Caki2 (cell line): ENCODE results near the gene PRRT2. TPM values are rescaled to one million over a fixed set of nuclear protein-coding genes. Genes with fewer than 3 reads are reported as not detected.
A peak's percentile ranks its signal among the peaks of the same experiment; 100 is the strongest.
"Not testable (repeated sequence)": the region's sequence is repeated elsewhere in the genome, so short reads cannot be mapped to it uniquely, and the experiment has no call there.

ENCODE experiments used
- DNase-seq: peaks from one replicate; pipeline ENCODE4 v3.0.0-alpha.2; 2015; ENCODE audit warnings: low read depth
- in situ Hi-C: cut with HindIII; loops from 2 replicates; pipeline ENCODE4 v1.10.0; 2016; ENCODE audit warnings: low sequenced_read_pairs, low pct_unique_long_range_greater_than_20kb, mixed read lengths
- total RNA-seq: library from RNA; depleted of rRNA; stranded (reverse); fragments of >200 nt; shearing (Covaris generic); gene quantifications from 2 replicates; pipeline ENCODE4 v1.2.3, GENCODE V29; 2014; ENCODE audit warnings: low replicate concordance; rRNA removed

The PRRT2 gene
- not detected in 2 replicates for total RNA-seq

DNA sequence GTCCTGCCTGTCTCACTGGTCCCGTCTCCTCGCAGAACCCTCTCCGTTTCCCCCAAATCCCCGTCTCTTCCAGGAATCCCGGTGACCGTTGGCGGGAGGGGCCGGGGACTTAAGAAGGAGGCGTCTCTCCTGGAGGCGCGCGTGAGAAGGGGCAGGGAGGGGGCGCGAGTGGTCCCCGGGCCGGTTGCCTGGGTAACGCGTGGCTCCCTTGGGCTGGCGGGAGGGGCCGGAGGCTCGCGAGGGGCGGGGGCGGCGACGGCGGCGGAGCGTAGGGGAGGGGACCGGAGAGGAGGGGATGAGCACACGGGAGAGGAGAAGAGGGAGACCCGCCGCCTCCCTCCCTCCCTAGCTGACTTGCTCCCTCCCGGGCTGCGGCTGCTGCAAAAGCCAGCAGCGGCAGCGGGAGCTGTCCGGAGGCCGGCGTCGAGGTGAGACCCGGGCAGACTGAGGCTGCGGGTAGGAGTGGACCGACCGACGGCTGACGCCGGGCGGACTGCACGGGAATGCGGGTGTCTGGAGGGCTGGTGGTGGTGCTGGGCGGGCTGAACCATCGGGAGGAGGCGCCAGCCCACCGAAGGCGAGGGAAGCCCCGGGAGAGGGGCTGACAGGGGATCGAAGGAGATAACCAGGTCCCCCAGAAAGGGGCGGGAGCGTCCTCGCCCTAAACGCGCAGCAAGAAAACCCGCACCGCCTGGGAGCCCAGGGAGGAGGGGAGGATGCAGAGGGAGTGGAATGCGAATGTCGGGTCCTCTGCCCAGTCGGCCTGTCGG lies at the start of gene PRRT2:
Gene PRRT2 (plus strand): TSS at position 298 of the 770 bp plus-strand sequence. CDS start 862 bp downstream, outside the sequence.
- in situ Hi-C loops, result no loop called here
- no peak for DNase-seq

DNA sequence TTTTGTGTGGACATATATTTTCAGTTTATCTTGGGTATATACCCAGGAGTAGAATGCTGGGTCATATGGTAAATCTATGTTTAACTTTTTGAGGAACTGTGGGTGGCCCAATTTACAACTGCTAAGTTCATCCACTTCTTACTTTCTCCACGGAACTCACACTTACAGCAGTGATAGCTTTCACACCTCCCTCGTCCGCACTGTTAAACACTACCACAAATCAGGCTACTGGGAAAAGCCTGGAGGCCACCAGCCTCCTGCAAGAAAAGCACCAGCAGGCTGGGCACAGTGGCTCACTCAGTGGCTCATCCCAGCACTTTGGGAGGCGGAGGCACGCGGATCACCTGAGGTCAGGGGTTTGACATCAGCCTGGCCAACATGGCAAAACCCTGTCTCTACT lies 48.7 kb upstream of the PRRT2 start:
- no peak for DNase-seq
- in situ Hi-C loops, result no loop called here

DNA sequence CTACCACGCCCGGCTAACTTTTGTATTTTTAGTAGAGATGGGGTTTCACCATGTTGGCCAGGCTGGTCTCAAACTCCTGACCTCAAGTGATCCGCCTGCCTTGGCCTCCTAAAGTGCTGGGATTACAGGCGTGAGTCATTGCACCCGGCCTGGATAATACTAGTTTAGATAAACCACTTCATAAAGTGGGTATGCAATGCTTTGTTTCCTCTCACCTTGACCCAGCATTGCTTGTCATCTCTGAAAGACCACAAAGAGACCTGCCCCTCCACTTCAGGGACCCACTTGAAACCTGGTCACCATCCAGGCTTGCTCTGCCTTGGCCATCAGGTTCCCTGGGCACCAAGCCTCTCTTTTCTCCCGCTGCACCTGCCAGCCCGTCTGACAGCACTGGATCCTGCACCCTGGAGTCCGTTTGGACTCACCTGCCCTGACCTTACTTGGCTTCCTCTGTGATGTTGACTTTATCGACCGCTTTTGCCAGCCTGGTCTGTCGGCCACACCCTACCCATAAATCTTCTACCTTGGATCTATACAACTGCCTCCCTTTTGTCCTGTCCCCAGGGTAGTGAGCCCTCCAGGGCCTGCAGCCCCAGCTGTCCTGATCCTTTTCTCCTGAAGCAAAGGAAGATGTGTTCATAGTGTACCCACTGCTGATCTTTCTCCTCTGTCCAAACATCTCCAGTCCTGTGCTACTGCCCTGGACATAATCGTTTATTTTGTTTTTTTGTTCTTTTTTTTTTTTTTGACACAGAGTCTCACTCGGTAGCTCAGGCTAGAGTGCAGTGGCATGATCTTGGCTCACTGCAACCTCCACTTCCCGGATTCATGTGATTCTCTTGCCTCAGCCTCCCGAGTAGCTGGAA lies 46.6 kb upstream of the PRRT2 start:
- DNase-seq, result no peak
- in situ Hi-C loops, result no loop called here

DNA sequence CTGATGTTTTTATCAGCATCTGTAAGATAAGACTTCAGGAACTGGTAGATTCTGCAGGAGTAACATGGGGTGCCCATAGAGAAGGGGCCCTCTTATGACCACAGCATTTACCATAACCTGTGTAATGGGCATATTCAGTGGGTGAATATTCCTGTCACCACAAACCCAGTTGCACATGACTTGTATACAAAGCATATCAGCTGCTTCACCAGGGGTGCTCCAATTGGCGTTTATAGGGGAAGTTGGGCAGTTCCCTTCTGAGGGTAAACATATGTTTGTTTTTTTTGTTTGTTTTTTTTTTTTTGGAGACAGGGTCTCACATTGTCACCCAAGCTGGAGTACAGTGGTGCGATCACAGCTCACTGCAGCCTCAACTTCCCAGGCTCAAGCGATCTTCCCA lies 45.4 kb upstream of the PRRT2 start:
- in situ Hi-C loops, result no loop called here
- DNase-seq, result no peak

DNA sequence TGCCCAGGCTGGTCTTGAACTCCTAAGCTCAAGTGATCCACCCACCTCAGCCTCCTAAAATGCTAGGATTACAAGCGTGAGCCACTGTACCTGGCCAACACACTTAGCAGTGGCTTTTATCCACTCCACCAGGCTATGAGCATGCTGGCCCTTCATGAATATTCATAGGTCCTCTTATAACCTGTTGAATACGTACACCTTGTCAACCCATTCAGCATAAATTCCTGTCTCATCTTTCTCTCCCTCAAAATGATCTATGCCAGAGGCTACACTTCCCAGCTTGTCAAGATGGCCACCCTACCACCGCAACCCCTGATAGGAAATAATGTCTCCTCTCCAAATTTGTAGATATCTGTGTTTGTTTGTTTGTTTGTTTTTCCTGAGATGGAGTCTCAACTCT lies 44.9 kb upstream of the PRRT2 start:
- no peak for DNase-seq
- in situ Hi-C loops, result no loop called here

DNA sequence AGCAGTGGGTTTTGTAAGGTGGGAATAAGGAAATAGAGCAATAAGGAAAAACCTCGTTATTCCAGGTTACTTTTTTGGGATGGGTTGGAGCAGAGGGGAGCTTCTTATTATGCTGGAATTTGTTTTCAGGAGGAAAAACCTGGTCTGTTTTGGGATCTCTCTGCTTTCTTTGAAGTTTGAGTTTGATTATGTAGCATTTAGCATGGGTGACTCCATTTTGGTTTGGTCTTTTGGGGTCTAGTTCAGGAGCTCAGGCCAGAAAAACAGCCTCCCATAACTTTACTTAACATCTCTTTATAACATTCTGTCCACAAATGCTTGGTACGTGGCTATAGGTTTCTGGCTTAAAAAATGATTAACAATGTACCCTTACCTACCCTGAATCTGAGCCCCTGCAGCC lies 42.5 kb upstream of the PRRT2 start:
- in situ Hi-C loops, result no loop called here
- DNase-seq, result no peak

DNA sequence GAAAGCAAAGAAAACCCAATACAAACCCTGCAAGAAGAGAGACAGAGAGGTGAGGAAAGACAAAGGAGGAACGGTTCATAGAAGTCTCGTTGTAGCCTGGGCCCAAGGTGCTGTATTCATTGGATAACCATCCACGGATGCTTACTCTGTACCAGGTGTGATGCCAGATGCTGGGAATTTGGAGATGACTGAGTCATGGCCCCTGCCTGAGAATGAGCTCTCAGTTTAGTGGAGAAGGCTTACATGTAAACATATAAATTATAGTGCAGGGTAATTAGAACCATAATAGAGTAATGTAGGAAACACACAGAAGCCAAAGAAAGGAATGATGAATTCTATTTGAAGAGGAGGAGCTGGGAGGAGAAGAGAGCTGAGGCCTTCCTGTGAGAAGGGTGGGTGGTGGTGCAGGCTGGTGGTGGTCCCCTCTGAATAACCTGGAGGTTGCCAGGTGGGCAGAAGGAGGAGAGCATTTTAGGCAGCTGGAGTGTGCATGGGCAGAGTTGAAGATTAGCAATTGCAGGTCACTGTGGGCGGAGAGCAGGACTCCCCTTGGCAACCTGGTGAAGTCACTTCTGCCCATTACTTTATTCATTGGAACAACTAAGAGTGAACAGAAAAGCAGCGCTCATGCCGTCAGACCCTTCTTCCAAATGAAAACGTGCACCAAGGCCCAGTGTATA lies 41.6 kb upstream of the PRRT2 start:
- in situ Hi-C loops, result no loop called here
- no peak for DNase-seq

DNA sequence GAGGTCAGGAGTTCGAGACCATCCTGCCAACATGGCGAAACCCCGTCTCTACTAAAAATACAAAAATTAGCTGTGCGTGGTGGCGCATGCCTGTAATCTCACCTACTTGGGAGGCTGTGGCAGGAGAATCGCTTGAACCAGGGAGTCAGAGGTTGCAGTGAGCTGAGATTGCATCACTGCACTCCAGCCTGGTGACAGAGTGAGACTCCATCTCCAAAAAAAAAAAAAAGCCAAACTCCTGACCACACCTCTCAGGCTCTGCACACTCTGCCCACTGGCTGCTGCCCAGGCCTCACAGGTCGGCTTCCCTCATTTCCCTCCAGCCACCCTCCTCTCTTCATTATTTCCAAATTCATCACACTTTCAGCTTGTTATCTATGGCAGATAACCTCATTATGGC lies 39.7 kb upstream of the PRRT2 start:
- in situ Hi-C loops, DNase-seq: not testable (repeated sequence)

DNA sequence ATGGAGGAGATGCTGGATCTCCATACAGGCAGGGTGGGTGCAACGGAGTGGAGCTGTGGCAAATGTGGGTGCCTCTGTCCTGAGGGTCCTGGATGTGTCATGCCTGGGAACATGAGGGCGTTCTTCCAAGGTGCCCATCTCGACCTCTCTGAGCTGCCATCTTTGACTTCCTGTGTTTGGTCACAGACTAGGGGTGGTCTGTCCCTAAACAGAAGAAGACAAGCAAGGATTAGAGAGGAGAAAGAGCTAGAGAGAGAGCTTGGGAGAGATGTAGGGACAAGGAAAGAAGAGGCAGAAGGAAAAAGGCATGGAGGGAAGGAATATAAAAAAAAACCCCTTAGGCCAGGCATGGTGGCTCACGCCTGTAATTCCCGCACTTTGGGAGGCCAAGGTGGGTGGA lies 37.3 kb upstream of the PRRT2 start:
- in situ Hi-C loops, result no loop called here
- no peak for DNase-seq

DNA sequence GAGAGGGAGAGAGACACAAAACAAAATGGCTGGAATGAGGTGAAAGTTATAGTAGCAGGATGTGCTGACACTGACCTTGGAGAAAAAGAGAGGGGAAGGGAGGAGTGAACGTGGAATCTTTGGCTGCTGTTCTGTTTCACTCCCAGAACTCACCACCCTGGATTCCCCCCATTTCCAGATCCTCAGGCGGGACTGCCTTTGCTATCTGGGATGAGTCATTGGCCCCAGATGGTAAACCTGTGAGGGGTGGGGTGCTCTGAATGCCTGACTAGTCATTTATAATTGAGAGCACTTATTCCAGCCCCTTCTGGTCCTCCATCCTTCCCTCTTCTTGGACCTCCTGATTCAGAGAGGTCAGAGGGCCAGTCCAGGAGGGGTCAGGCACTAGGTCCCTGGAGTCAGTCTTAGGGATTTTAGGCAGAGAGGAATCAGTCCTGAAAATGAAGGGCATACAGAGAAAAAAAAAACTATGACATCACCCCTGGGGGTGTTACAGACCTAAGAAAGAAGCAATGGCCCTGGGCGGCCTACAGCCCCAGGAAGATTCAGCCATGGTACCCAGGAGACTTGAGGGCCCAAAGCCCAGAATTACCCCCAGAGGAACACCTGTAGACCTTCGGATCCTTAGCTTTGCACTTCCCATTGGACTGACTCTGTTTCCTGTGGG lies 36.1 kb upstream of the PRRT2 start:
- DNase-seq, result no peak
- in situ Hi-C loops, result no loop called here

DNA sequence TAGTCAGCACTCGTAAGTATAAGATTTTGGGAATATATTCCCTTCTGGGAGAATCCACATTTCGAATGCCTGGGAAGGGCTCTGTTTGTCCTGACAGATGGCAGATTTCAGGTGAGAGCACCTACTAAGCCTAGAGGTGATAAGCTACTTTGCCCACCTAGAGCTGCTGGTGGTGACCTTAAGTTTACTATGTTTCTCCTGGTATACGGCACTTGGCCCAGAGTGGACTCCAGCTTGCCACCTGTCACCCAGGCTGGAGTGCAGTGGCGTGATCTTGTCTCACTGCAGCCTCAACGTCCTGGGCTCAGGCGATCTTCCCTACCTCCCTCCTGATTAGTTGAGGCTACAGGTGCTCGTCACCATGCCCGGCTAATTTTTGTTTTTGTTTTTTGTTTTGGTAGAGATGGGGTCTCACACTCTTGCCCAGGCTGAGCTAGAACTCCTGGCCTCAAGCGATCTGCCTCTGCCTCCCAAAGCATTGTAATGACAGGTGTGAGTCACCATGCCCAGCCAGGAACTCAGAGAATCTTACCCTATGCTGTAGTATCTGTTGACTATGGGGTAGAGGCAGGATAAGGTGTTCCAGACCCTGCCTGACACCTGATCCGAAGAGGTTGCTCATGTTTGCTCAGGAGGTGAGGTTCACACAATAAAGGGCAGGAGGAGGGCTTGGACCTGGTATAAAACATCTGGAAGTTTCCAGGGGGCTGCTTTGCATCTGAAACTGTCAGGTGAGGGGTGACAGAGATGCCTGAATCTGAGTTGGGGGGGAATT lies 34.2 kb upstream of the PRRT2 start, which contains the start of gene ZG16:
Gene ZG16 (plus strand): TSS at position 681 of the 775 bp plus-strand sequence. CDS start 1,011 bp downstream, outside the sequence.
- in situ Hi-C loops, result no loop called here
- DNase-seq, result no peak

DNA sequence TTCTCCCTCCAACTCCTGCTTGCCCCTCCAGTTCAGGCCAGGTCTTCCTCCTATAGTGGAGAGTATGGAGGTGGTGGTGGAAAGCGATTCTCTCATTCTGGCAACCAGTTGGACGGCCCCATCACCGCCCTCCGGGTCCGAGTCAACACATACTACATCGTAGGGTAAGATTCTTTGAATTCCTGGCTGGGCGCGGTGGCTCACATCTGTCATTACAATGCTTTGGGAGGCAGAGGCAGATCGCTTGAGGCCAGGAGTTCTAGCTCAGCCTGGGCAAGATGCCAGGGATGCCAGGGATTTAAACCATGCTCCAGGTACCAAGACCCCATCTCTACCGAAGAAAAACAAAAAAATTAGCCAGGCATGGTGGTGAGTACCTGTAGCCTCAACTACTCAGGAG lies 32.5 kb upstream of the PRRT2 start:
- in situ Hi-C loops, result no loop called here
- DNase-seq, result no peak

DNA sequence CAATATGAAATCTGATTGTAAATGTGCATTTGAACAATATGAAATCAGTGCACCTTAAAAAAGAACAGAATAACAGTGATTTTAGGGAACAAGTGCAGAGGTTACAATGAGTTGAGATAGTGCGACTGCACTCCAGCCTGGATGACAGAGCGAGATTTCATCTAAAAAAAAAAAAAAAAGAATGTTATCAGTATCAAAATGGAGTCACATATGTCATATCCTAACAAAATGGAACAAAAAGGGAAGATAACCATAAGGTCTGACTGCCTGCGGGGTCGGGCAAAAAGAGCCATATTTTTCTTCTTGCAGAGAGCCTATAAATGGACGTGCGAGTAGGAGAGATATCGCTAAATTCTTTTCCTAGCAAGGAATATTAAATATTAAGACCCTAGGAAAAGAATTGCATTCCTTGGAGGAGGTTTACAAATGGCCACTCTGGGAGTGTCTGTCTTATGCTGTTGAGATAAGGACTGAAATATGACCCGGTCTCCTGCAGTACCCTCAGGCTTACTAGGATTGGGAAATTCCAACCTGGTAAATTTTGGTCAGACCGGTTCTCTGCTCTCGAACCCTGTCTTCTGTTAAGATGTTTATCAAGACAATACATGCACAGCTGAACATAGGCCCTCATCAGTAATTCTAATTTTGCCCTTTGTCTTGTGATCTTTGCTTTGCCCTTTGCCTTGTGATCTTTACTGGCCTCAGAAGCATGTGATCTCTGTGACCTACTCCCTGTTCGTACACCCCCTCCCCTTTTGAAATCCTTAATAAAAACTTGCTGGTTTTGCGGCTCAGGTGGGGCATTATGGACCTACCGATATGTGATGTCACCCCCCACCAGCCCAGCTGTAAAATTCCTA lies 28.7 kb upstream of the PRRT2 start:
- in situ Hi-C loops, DNase-seq: not testable (repeated sequence)

DNA sequence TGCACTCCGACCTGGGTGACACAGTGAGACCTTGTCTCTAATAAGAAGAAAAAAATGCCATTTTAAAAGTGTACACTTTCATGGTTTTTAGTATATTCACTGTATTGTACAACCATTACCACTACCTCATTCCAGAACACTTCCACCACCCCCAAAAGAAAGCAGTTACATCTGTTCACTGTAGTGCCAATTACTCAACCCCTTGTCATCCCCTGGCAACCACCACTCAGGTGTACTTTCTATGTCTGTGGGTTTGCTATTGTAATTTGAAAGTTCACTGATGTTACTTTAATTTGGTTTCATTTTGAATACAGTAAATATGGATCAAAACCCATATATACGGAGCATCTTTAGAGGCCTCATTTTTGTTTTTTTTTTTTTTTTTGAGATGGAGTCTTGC lies 27.8 kb upstream of the PRRT2 start:
- no peak for DNase-seq
- in situ Hi-C loops, result no loop called here

DNA sequence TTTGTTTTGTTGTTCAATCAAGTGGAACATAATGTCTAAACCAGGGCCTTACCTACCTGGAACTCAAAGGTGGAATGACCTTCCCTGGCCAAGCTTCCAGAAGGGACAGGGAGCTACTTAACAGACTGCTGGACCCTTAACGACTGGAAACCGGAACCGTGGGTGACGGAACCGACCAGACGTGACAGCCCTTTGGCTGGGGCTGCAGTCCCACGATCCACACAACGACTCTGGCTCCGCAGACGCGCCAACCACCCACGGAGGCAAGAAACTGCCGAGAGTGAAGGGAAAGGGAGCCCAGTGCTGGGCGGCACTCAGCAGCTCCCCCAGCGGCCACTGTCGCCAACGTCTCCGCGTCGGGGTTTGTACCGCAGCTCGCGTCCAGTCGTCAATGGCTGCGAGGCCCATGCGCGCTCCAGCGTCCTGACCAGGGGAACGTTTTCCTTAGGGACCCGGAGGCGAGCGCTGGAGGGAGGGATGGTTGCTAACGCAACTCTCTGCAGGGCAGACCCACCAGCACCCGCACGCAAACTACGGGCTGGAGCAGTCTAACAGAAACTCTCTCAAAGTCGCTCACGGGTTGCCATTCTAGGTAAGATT lies 27.0 kb upstream of the PRRT2 start:
- in situ Hi-C loops, result no loop called here
- DNase-seq, result peak; percentile 40

DNA sequence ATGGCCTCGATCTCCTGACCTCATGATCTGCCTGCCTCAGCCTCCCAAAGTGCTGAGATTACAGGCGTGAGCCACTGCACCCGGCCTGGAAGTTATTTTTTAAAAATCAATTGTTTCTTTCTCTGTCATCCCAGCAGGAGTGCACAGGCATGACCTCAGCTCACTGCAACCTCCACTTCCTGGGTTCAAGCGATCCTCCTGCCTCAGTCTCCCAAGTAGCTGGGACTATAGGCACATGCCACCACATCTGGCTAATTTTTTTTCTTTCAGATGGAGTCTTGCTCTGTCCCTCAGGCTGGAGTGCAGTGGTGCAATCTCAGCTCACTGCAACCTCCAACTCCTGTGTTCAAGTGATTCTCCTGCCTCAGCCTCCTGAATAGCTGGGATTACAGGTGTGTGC lies 24.8 kb upstream of the PRRT2 start:
- in situ Hi-C loops, DNase-seq: not testable (repeated sequence)
